Measurements from ENCODE around the gene STON2. TPM values are rescaled to one million over a fixed set of nuclear protein-coding genes. Genes with fewer than 3 reads are reported as not detected.
A peak's percentile ranks its signal among the peaks of the same experiment; 100 is the strongest.

The STON2 gene
- total RNA-seq, 4 donors from 2014 or later = 3.3 to 87.8 (median 11.0) TPM

DNA sequence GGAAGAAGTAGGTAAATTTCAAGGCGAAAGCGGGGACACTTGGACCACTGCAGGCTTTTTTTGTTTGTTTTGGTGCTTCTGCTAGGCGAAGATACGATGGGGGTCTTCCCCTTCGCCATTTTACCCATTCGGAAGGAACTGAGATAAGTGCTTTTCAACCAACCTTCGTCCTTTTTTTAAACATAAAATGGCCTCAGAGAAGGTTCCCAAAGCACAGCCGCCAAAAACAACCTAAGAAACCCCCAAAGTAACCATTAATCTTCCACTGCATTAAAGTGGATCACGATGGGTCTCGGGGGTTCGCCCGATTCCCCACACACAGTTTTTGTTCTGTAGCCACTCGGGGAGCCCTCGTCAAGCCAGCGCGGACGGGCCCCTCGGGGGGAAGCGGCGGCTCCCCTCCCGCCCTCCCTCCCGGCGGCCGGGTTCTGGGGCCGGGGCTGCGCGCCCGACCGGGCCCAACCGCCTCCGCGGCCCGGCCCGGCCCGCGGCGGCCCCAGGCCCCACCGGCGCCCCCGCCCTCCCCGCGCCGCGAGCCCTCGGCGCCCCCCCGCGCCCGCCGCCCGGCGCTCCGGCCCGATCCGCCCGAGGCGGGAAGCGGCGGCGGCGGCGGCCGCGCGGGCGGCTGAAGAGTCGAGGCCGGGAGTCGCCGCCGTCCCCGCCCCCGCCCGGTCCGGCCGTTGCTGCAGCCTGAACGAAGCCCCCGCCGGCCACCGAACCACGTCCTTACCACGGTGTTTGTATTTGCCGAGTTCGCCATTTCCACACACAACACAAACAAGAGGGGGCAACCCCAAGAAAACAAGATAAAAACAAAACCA is 180.2 kb downstream of the STON2 start:
- peaks cover 0 to 13% of the 10 kb centered on the region in 2 donors for H3K4me1 ChIP-seq
- H3K4me3 ChIP-seq = peak overlapping the region; percentile 92 to 93
- H3K27me3 ChIP-seq = no peaks in the 10 kb centered on the region
- H3K36me3 ChIP-seq = no peaks in the 10 kb centered on the region
- no peaks in the 10 kb centered on the region for H3K9me3 ChIP-seq
- peak; percentile 41 to 43 for DNase-seq
- intact Hi-C loops (cut with DNase I; ENCODE audit: low total_unique reads) = no loop called here
- peak overlapping the region; percentile 99 for H3K27ac ChIP-seq
- TF ChIP-seq POLR2A (IDR thresholded peaks at IDR 0.05) (no peak), CTCF (IDR thresholded peaks at IDR 0.05) (no peak)

DNA sequence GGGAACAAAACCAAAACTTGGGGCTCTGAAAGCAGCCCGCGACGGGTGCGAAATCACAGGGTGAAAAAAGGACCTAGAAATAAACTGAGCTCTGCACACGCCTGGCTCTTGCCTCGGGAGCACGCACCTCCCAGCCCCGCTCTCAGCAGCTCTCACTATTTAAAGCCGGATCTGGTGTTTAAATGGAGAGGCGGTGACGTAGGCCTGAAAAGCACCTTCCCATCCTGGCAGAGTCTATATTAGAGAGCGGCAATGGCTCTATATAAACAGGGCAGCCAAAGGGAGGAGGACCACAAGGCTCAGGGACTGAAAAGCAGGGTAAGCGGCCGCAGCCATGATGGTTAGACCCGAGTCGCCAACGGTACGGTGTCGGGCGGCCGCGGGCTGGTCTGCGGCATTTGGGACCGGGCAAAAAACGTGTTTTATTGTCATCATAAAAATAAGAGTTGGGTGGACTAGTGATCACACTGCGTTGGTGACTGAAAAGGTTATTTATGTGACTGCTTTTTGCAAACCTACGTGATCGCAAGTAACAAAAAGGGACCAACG is 180.8 kb downstream of the STON2 start:
- H3K4me3 ChIP-seq = peak overlapping the region; percentile 77 to 92
- no peak for TF ChIP-seq CTCF (IDR thresholded peaks at IDR 0.05)
- peak; percentile 98 to 100 for TF ChIP-seq POLR2A (IDR thresholded peaks at IDR 0.05)
- DNase-seq = peak; percentile 88 to 95
- no peaks in the 10 kb centered on the region for H3K36me3 ChIP-seq
- no peaks in the 10 kb centered on the region for H3K9me3 ChIP-seq
- H3K27me3 ChIP-seq = no peaks in the 10 kb centered on the region
- peaks cover 0 to 13% of the 10 kb centered on the region in 2 donors for H3K4me1 ChIP-seq
- intact Hi-C loops (cut with DNase I; ENCODE audit: low total_unique reads) = no loop called here
- H3K27ac ChIP-seq = peak overlapping the region; percentile 99

DNA sequence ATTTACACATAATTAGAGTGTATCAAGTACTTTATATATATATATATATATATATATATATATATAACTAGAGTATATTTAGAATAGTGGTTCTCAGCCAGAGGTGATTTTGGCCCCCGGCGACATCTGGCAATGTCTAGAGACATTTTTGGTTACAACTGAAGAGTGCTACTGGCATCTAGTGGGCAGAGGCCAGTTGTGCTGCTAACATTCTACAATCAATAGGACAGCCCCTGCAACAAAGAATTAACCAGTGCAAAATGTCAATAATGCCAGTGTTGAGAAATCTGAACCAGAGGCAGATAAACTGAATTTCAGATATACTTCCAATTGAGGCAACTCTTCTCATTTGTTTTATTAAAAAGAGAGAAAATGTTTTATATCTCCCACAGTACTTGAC is 188.3 kb downstream of the STON2 start:
- no peak overlapping the region for H3K27ac ChIP-seq
- no peaks in the 10 kb centered on the region for H3K36me3 ChIP-seq
- H3K27me3 ChIP-seq = no peaks in the 10 kb centered on the region

More for the DNA sequence above, 188.3 kb downstream of the STON2 start:
- TF ChIP-seq POLR2A (IDR thresholded peaks at IDR 0.05) (no peak), CTCF (IDR thresholded peaks at IDR 0.05) (peak in 2 of 4 experiments; percentile 15 to 24)
- H3K4me1 ChIP-seq = peaks cover 0 to 3% of the 10 kb centered on the region in 2 donors
- no peak for DNase-seq
- H3K4me3 ChIP-seq = no peak overlapping the region
- H3K9me3 ChIP-seq = no peaks in the 10 kb centered on the region
- intact Hi-C loops (cut with DNase I; ENCODE audit: low total_unique reads) = no loop called here

Small RNA genes lying within 50 kb of the gene (small RNA-seq; reads per million reads assigned to genes)
- gene DYNLL1P1 (not detected), gene DYNLL1P2 (not detected)

Other genes starting within 250 kb of the STON2 start
- gene GTF2A1, start 179.4 kb downstream of the STON2 start, total RNA-seq = 10 to 100 TPM; 28.2 to 52.4 (median 35.9) TPM
- 10 to 100 TPM; 38.2 to 80.5 (median 64.0) TPM for gene SEL1L, start 133.5 kb upstream of the STON2 start, total RNA-seq

Data from uterus (tissue), 4 donors.